GM23338 (cell line): ENCODE data around the gene UNC79.

Source experiments
- CREB1 ChIP-seq: fragments of 250-450 bp; sonication (Bioruptor Pico); IDR thresholded peaks from 2 replicates; pipeline ENCODE4 v1.5.0; 2020; ENCODE audit warnings: low read depth, mild to moderate bottlenecking, moderate library complexity
- EZH2 ChIP-seq: fragments of 200-600 bp; sonication (generic); IDR thresholded peaks from one replicate; pipeline ENCODE4 v1.8.0; 2017; ENCODE audit warnings: antibody characterized with exemption, mild to moderate bottlenecking, low read depth; ENCODE audit not compliant: unreplicated experiment
- EZH2phosphoT487 ChIP-seq: fragments of 200-600 bp; sonication (generic); IDR thresholded peaks from one replicate; pipeline ENCODE4 v1.8.1; 2018; ENCODE audit warnings: antibody characterized with exemption; ENCODE audit not compliant: unreplicated experiment
- JUNB ChIP-seq: IDR thresholded peaks from one replicate; pipeline ENCODE4 v1.6.1; 2016; ENCODE audit warnings: antibody characterized with exemption; ENCODE audit not compliant: unreplicated experiment
- POLR2AphosphoS5 ChIP-seq: IDR thresholded peaks from 2 replicates; pipeline ENCODE4 v1.6.1; 2016; ENCODE audit warnings: antibody characterized with exemption, low read depth
- ZNF331 ChIP-seq: fragments of 250-450 bp; sonication (Bioruptor Pico); IDR thresholded peaks from 2 replicates; pipeline ENCODE4 v1.5.0; 2020; ENCODE audit warnings: low read depth, mild to moderate bottlenecking, moderate library complexity
- TF ChIP-seq, protein P1 (sequence below), 2 experiments: fragments of 200-600 bp in 1 of 2; sonication (generic) in 1 of 2; conservative IDR thresholded peaks; 2 replicates each; pipeline versions ENCODE4 v1.5.1 to v1.6.1; 2016 to 2017; ENCODE audit warnings: antibody characterized with exemption in 2 of 2, low read depth in 2 of 2, mild to moderate bottlenecking in 2 of 2, moderate library complexity in 1 of 2
- TF ChIP-seq, protein P2 (sequence below): IDR thresholded peaks from one replicate; pipeline ENCODE4 v1.6.1; 2018; ENCODE audit warnings: antibody characterized with exemption; ENCODE audit not compliant: unreplicated experiment

DNA sequence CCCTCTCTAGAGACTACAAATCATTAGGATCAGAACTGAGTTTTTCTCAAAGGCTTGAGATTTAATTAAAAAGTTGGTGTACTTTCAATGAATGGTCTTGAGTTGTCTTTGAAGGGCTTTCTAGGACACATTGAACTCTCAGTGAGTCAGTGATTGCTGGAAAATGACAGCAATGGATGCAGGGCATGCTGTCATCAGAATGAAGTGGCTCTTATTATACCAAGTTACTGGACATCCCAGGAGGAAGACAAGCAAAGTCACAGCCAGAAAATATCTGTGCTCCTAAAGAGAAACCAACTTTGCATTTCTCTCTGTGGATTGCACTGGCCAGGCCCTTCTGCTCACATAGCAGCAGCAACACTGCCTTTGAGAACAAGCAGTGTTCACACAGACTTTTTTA is 244.9 kb downstream of the UNC79 start:
- TF ChIP-seq, protein P1, sequence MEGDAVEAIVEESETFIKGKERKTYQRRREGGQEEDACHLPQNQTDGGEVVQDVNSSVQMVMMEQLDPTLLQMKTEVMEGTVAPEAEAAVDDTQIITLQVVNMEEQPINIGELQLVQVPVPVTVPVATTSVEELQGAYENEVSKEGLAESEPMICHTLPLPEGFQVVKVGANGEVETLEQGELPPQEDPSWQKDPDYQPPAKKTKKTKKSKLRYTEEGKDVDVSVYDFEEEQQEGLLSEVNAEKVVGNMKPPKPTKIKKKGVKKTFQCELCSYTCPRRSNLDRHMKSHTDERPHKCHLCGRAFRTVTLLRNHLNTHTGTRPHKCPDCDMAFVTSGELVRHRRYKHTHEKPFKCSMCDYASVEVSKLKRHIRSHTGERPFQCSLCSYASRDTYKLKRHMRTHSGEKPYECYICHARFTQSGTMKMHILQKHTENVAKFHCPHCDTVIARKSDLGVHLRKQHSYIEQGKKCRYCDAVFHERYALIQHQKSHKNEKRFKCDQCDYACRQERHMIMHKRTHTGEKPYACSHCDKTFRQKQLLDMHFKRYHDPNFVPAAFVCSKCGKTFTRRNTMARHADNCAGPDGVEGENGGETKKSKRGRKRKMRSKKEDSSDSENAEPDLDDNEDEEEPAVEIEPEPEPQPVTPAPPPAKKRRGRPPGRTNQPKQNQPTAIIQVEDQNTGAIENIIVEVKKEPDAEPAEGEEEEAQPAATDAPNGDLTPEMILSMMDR (conservative IDR thresholded peaks at IDR 0.05; ENCODE audit: low read depth in 2 of 2): no peak
- TF ChIP-seq EZH2 (no peak), POLR2AphosphoS5 (no peak), EZH2phosphoT487 (no peak), ZNF331 (no peak), CREB1 (CRISPR knock-in tag) (no peak), JUNB (no peak)
- TF ChIP-seq, protein P2, sequence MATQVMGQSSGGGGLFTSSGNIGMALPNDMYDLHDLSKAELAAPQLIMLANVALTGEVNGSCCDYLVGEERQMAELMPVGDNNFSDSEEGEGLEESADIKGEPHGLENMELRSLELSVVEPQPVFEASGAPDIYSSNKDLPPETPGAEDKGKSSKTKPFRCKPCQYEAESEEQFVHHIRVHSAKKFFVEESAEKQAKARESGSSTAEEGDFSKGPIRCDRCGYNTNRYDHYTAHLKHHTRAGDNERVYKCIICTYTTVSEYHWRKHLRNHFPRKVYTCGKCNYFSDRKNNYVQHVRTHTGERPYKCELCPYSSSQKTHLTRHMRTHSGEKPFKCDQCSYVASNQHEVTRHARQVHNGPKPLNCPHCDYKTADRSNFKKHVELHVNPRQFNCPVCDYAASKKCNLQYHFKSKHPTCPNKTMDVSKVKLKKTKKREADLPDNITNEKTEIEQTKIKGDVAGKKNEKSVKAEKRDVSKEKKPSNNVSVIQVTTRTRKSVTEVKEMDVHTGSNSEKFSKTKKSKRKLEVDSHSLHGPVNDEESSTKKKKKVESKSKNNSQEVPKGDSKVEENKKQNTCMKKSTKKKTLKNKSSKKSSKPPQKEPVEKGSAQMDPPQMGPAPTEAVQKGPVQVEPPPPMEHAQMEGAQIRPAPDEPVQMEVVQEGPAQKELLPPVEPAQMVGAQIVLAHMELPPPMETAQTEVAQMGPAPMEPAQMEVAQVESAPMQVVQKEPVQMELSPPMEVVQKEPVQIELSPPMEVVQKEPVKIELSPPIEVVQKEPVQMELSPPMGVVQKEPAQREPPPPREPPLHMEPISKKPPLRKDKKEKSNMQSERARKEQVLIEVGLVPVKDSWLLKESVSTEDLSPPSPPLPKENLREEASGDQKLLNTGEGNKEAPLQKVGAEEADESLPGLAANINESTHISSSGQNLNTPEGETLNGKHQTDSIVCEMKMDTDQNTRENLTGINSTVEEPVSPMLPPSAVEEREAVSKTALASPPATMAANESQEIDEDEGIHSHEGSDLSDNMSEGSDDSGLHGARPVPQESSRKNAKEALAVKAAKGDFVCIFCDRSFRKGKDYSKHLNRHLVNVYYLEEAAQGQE: no peak
